ENCODE data around the gene MRPS12.

DNA sequence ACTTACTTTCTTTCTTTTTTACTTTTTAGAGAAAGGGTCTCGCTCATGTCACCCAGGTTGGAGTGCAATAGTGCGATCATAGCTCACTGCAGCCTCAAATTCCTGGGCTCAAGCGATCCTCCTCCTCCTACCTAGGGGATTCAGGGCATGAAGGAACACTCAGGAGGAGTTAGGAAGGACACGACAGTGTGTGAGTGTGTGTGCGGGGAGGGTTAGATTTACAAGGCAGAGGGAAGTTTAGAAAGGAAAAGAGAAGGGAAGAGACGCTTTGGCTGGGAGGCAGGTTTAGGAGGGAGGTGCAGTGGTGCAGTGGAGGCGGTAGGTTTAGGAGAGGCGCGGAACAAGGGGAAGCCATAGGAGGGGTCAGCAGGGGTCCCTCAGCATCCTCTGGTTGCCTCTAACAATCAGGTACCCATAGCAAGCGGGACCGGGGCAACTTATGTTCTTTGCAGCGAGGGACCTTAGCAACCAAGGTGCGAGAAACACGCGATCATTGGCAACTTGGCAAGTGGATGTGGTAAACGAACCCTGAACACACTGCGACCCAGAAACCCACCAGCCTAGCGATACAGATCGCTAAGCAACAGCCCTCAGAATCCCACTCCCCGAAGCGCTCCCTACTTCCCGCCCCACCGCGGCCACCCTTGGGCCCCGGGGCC is 31.8 kb upstream of the MRPS12 start:
- no peak for TF ChIP-seq CTCF (IDR thresholded peaks at IDR 0.05; ENCODE audit: borderline replicate concordance, extremely low read depth, low read length, poor library complexity, severe bottlenecking)
- TF ChIP-seq EZH2 (IDR thresholded peaks at IDR 0.05; ENCODE audit: borderline replicate concordance, low read depth, low read length, severe bottlenecking), result no peak
